HepG2 (cell line): ENCODE measurements around the gene PDZD7. TPM values are rescaled to one million over a fixed set of nuclear protein-coding genes. Genes with fewer than 3 reads are reported as not detected.

ENCODE experiments used
- FOXK2 ChIP-seq: fragments of 450-650 bp; IDR thresholded peaks from 2 replicates; pipeline ENCODE4 v1.6.1; 2016
- MIER2 ChIP-seq: IDR thresholded peaks from 2 replicates; pipeline ENCODE4 v1.6.1; 2016; ENCODE audit warnings: missing biosample characterization, missing genetic modification reagents
- MXI1 ChIP-seq: IDR thresholded peaks from 3 replicates; pipeline ENCODE4 v1.6.1; 2012; ENCODE audit warnings: low read depth, low read length, inconsistent platforms, borderline replicate concordance
- SRY ChIP-seq: sonication (generic); formaldehyde crosslinking; IDR thresholded peaks from 2 replicates; pipeline ENCODE4 v1.8.0; 2022; ENCODE audit warnings: mild to moderate bottlenecking, missing genetic modification reagents
- TAF15 ChIP-seq: fragments of 200-400 bp; formaldehyde crosslinking; IDR thresholded peaks from one replicate; pipeline ENCODE4 v1.6.1; 2018; ENCODE audit warnings: mild to moderate bottlenecking, low read depth, low read length; ENCODE audit not compliant: poor library complexity, severe bottlenecking
- TCF12 ChIP-seq, 2 experiments: fragments of 450-650 bp in 1 of 2; sonication (generic) in 1 of 2; formaldehyde crosslinking in 1 of 2; IDR thresholded peaks; 2 replicates each; pipeline versions ENCODE4 v1.6.1 to v1.8.0; 2017 to 2022; ENCODE audit warnings: antibody characterized with exemption in 1 of 2, mild to moderate bottlenecking in 1 of 2, missing genetic modification reagents in 1 of 2, moderate library complexity in 1 of 2
- TOE1 ChIP-seq: sonication (generic); formaldehyde crosslinking; IDR thresholded peaks from 2 replicates; pipeline ENCODE4 v1.4.0; 2020; ENCODE audit warnings: mild to moderate bottlenecking, missing genetic modification reagents
- WIZ ChIP-seq: sonication (generic); formaldehyde crosslinking; IDR thresholded peaks from 2 replicates; pipeline ENCODE4 v1.5.1; 2020; ENCODE audit warnings: mild to moderate bottlenecking, missing genetic modification reagents
- ZNF121 ChIP-seq: sonication (generic); formaldehyde crosslinking; IDR thresholded peaks from 2 replicates; pipeline ENCODE4 v1.5.0; 2020; ENCODE audit warnings: mild to moderate bottlenecking, missing genetic modification reagents
- ZNF607 ChIP-seq: sonication (generic); formaldehyde crosslinking; IDR thresholded peaks from 2 replicates; pipeline ENCODE4 v1.5.1; 2020; ENCODE audit warnings: missing genetic modification reagents, mild to moderate bottlenecking, borderline replicate concordance
- ZNF724P ChIP-seq: sonication (generic); formaldehyde crosslinking; IDR thresholded peaks from 2 replicates; pipeline ENCODE4 v1.8.0; 2022; ENCODE audit warnings: missing genetic modification reagents, borderline replicate concordance
- ZNF792 ChIP-seq: IDR thresholded peaks from 2 replicates; pipeline ENCODE4 v1.6.1; 2016
- ZSCAN9 ChIP-seq: IDR thresholded peaks from 2 replicates; pipeline ENCODE4 v1.6.1; 2016; ENCODE audit warnings: borderline replicate concordance
- polyA plus RNA-seq, 8 experiments: library from polyadenylated mRNA; depleted of rRNA in 3 of 8; stranded (reverse) in 7 of 8; unstranded in 1 of 8; fragments of >200 nt; fragmentation: Illumina TruSeq in 4 of 8; extraction: Trizol in 4 of 8; gene quantifications; 2 replicates each; pipeline versions ENCODE4 v1.2.1 to v1.2.3, GENCODE V29; 2011 to 2016; ENCODE audit warnings: low read depth in 4 of 8, missing spikeins in 1 of 8, mixed read lengths in 1 of 8; ENCODE audit not compliant: insufficient read depth in 1 of 8
- total RNA-seq, 5 experiments: library from RNA; depleted of rRNA; stranded (reverse); fragments of >200 nt; fragmentation: Illumina TruSeq; extraction: Trizol; gene quantifications; 2 replicates each; pipeline ENCODE4 v1.2.3, GENCODE V29; 2016; ENCODE audit warnings: low read depth in 1 of 5
- TF ChIP-seq, protein P1 (sequence below): sonication (generic); formaldehyde crosslinking; IDR thresholded peaks from 2 replicates; pipeline ENCODE4 v1.4.0; 2020; ENCODE audit warnings: mild to moderate bottlenecking, missing genetic modification reagents
- TF ChIP-seq, protein P2 (sequence below): sonication (generic); formaldehyde crosslinking; IDR thresholded peaks from 2 replicates; pipeline ENCODE4 v1.5.0; 2020; ENCODE audit warnings: mild to moderate bottlenecking, missing genetic modification reagents
- TF ChIP-seq, protein P3 (sequence below): sonication (generic); formaldehyde crosslinking; IDR thresholded peaks from 2 replicates; pipeline ENCODE4 v1.5.0; 2020; ENCODE audit warnings: missing genetic modification reagents
- TF ChIP-seq, protein P4 (sequence below): sonication (generic); formaldehyde crosslinking; IDR thresholded peaks from 2 replicates; pipeline ENCODE4 v1.4.0; 2020; ENCODE audit warnings: missing genetic modification reagents
- TF ChIP-seq, protein P5 (sequence below): sonication (generic); formaldehyde crosslinking; IDR thresholded peaks from 2 replicates; pipeline ENCODE4 v1.5.0; 2020; ENCODE audit warnings: mild to moderate bottlenecking, missing genetic modification reagents, borderline replicate concordance

Gene PDZD7
- total and polyA plus RNA-seq, 2 of the 13 experiments (the other 11 are each of a cell fraction or from before 2014, with no cell fraction given), result 0.58 to 0.73 TPM

DNA sequence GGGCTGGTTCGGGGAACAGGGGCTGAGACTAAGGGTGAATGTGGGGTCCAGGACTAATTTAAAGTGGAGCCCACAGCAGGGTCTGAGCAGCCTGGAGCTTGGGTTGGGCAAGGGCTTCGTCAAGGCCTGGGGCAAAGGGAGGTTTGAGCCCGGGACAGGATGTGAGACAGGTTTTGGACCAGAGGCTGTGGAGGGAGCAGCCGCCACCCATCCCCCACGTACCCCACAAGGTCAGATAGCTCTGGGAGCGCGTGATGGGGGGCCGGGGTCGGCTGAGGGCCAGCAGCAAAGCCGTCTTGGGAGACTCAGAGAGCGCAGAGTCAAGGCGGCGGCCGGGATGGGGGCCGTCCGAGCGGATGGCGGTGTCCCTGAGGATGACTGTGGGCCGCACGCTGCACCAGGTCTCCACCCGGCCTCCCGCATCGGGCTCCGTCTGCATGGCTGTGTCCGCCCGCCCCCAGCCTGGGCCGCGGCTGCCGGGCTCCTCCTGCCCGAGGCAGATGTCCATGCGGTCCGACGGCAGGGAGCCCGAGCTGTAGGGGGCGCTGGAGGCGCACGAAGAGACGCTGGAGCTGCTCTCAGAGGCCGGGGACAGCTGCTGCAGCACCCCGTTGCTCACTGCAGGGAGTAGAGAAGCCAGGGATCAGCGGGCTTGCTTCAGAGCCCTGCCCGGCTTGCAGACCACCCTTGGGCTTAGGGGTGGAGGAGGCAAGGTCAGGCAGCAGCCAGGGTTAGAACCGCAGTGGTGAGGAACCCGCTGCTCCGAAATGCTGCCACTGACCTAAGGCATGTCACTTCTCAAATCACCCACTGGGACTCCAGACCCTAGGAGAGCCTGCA, 12.1 kb downstream of the PDZD7 start (continued):
- TF ChIP-seq, protein P1, sequence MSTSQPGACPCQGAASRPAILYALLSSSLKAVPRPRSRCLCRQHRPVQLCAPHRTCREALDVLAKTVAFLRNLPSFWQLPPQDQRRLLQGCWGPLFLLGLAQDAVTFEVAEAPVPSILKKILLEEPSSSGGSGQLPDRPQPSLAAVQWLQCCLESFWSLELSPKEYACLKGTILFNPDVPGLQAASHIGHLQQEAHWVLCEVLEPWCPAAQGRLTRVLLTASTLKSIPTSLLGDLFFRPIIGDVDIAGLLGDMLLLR (CRISPR knock-in tag), result peak; percentile 62; the same call in 1 of the 2 replicates
- 0 out of 2 replicates have a peak, but pooled peaks have one; percentile 45 for TF ChIP-seq WIZ
- TF ChIP-seq FOXK2, result no peak
- TF ChIP-seq, protein P2, sequence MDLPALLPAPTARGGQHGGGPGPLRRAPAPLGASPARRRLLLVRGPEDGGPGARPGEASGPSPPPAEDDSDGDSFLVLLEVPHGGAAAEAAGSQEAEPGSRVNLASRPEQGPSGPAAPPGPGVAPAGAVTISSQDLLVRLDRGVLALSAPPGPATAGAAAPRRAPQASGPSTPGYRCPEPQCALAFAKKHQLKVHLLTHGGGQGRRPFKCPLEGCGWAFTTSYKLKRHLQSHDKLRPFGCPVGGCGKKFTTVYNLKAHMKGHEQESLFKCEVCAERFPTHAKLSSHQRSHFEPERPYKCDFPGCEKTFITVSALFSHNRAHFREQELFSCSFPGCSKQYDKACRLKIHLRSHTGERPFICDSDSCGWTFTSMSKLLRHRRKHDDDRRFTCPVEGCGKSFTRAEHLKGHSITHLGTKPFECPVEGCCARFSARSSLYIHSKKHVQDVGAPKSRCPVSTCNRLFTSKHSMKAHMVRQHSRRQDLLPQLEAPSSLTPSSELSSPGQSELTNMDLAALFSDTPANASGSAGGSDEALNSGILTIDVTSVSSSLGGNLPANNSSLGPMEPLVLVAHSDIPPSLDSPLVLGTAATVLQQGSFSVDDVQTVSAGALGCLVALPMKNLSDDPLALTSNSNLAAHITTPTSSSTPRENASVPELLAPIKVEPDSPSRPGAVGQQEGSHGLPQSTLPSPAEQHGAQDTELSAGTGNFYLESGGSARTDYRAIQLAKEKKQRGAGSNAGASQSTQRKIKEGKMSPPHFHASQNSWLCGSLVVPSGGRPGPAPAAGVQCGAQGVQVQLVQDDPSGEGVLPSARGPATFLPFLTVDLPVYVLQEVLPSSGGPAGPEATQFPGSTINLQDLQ (CRISPR knock-in tag), result 0 out of 2 replicates have a peak, but pooled peaks have one; percentile 37
- TF ChIP-seq SRY (CRISPR knock-in tag), result peak; percentile 24; the same call in 1 of the 2 replicates
- TF ChIP-seq, protein P3, sequence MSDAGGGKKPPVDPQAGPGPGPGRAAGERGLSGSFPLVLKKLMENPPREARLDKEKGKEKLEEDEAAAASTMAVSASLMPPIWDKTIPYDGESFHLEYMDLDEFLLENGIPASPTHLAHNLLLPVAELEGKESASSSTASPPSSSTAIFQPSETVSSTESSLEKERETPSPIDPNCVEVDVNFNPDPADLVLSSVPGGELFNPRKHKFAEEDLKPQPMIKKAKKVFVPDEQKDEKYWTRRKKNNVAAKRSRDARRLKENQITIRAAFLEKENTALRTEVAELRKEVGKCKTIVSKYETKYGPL, result no peak
- TF ChIP-seq MIER2 (CRISPR knock-in tag), result no peak
- TF ChIP-seq, protein P4, sequence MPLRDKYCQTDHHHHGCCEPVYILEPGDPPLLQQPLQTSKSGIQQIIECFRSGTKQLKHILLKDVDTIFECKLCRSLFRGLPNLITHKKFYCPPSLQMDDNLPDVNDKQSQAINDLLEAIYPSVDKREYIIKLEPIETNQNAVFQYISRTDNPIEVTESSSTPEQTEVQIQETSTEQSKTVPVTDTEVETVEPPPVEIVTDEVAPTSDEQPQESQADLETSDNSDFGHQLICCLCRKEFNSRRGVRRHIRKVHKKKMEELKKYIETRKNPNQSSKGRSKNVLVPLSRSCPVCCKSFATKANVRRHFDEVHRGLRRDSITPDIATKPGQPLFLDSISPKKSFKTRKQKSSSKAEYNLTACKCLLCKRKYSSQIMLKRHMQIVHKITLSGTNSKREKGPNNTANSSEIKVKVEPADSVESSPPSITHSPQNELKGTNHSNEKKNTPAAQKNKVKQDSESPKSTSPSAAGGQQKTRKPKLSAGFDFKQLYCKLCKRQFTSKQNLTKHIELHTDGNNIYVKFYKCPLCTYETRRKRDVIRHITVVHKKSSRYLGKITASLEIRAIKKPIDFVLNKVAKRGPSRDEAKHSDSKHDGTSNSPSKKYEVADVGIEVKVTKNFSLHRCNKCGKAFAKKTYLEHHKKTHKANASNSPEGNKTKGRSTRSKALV (CRISPR knock-in tag), result no peak
- TF ChIP-seq ZNF724P (CRISPR knock-in tag), result peak; percentile 64; the same call in 1 of the 2 replicates
- TF ChIP-seq, protein P5, sequence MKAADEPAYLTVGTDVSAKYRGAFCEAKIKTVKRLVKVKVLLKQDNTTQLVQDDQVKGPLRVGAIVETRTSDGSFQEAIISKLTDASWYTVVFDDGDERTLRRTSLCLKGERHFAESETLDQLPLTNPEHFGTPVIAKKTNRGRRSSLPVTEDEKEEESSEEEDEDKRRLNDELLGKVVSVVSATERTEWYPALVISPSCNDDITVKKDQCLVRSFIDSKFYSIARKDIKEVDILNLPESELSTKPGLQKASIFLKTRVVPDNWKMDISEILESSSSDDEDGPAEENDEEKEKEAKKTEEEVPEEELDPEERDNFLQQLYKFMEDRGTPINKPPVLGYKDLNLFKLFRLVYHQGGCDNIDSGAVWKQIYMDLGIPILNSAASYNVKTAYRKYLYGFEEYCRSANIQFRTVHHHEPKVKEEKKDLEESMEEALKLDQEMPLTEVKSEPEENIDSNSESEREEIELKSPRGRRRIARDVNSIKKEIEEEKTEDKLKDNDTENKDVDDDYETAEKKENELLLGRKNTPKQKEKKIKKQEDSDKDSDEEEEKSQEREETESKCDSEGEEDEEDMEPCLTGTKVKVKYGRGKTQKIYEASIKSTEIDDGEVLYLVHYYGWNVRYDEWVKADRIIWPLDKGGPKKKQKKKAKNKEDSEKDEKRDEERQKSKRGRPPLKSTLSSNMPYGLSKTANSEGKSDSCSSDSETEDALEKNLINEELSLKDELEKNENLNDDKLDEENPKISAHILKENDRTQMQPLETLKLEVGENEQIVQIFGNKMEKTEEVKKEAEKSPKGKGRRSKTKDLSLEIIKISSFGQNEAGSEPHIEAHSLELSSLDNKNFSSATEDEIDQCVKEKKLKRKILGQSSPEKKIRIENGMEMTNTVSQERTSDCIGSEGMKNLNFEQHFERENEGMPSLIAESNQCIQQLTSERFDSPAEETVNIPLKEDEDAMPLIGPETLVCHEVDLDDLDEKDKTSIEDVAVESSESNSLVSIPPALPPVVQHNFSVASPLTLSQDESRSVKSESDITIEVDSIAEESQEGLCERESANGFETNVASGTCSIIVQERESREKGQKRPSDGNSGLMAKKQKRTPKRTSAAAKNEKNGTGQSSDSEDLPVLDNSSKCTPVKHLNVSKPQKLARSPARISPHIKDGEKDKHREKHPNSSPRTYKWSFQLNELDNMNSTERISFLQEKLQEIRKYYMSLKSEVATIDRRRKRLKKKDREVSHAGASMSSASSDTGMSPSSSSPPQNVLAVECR (CRISPR knock-in tag), result 0 out of 2 replicates have a peak, but pooled peaks have one; percentile 56
- TF ChIP-seq ZSCAN9 (CRISPR knock-in tag), result 0 out of 2 replicates have a peak, but pooled peaks have one; percentile 62
- TF ChIP-seq TOE1, result no peak
- TF ChIP-seq ZNF792 (CRISPR knock-in tag), result 0 out of 2 replicates have a peak, but pooled peaks have one; percentile 61
- no peak for TF ChIP-seq TCF12 (IDR thresholded peaks at IDR 0.05)
- TF ChIP-seq TCF12 (CRISPR knock-in tag; IDR thresholded peaks at IDR 0.05), result peak; percentile 58; the same call in 1 of the 2 replicates
- TF ChIP-seq TAF15, result peak; percentile 50
- TF ChIP-seq MXI1, result peak; percentile 53; the same call in 1 of the 3 replicates
- no peak for TF ChIP-seq ZNF607 (CRISPR knock-in tag)
- no peak for TF ChIP-seq ZNF121
